HuH-7 (cell line): ENCODE data around the gene CNKSR2.
"Not testable (repeated sequence)": the region's sequence is repeated elsewhere in the genome, so short reads cannot be mapped to it uniquely, and the experiment has no call there.

Experiments
- DNase-seq: peaks from one replicate; pipeline ENCODE4 v3.0.0; 2011; ENCODE audit warnings: low spot score

The CNKSR2 gene

GRCh38 chrX:21440911-21441310, 66.7 kb downstream of the CNKSR2 start:
- no peak for DNase-seq

GRCh38 chrX:21457718-21458117, 83.5 kb downstream of the CNKSR2 start:
- no peak for DNase-seq

DNA sequence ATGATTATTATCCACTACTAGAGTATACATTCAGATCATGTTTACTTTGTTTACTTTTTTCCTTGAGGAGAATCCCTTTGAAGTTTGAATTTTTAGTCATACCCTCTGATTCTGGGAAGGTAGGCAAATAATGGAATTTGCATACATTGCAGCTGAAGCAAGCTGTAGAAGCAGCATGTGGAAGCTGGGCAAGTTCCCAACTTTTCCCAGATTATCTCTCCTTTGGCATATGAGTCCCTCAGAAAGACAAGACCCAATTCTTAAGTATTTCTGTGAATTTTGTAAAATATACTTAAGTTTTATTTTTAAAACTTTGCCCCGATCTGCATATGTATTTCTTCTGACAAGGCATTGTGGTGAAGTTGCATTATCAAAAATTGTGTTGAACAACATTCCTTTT, 94.9 kb downstream of the CNKSR2 start:
- DNase-seq, result no peak

- no peak for DNase-seq
These were observed 102.7 kb downstream of the CNKSR2 start for GRCh38 chrX:21476909-21477308.

DNA sequence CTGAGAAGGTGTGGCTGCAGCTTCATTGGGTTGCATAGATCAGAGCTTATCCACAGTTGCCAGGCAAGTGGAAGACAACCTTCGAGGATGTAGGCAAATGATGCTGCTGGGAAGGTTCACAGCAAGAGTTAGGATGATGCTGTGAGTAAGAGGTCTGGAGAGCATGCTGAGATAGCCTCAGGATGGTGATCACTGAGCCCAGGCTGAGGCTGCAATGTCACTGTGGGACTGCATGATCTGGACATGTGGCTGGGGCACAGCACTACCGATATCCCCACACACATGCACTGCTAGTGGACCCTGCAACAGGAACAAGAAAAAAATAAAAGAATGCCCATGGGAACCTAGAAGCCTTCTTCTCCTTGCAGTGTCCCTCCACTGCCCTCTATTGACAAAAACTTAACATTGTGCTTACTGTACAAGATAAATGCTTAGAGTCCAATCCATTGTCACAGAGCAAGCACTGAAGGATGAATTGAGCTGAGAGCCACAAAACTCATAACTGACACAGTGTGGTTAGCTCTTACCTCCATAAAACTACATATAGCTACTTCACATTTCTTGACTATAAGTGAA, 105.6 kb downstream of the CNKSR2 start:
- no peak for DNase-seq

GRCh38 chrX:21481761-21482160, 107.5 kb downstream of the CNKSR2 start:
- DNase-seq, result no peak

DNA sequence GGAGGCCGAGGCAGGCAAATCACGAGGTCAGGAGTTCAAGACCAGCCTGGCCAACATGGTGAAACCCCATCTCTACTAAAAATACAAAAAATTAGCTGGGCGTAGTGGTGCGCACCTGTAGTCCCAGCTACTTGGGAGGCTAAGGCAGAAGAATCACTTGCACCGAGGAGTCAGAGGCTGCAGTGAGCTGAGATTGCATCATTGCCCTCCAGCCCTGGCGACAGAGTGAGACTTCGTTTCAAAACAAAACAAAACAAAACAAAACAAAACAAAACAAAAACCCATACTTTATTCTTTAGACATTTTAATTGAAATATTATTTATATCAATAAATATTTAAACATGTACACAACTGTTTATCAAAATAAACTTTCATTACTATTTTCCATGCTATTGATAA, 109.8 kb downstream of the CNKSR2 start:
- not testable (repeated sequence) for DNase-seq

DNA sequence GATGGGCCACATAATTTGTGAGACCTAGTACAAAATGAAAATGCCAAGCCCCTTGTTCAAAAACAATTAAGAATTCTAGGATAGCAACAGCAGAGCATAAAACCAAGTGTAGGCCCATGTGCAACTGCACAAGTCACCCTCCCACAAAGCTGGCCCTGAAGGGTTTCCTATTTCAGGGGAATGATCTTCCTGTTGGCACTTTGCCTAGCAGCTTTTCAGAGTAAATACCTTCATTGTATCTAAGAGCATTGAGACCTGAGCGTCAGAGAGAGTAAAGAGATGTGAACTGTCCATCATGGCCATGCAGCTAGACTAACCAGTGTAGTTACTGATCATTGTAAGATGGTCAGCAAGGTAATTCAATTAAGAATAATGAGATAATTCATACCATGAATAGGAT, 113.6 kb downstream of the CNKSR2 start:
- DNase-seq, result no peak

DNA sequence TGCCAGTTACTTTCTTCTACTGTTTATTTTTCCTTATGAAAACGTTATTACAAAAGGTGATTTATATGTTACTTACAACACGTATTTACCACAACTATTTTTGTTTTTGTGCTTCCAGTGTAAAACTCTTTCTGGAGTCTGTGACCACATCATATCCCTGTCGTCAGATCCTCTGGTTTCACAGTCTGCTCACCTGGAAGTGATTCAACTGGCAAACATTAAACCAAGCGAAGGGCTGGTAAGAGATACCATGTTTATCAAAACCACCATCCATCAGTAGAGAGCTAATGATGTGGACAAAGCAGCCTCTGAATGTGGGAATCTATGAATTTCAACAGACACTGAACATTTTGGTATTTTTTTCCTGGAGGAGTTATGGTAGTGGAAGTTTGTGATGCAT, 116.1 kb downstream of the CNKSR2 start:
- DNase-seq, result no peak

DNA sequence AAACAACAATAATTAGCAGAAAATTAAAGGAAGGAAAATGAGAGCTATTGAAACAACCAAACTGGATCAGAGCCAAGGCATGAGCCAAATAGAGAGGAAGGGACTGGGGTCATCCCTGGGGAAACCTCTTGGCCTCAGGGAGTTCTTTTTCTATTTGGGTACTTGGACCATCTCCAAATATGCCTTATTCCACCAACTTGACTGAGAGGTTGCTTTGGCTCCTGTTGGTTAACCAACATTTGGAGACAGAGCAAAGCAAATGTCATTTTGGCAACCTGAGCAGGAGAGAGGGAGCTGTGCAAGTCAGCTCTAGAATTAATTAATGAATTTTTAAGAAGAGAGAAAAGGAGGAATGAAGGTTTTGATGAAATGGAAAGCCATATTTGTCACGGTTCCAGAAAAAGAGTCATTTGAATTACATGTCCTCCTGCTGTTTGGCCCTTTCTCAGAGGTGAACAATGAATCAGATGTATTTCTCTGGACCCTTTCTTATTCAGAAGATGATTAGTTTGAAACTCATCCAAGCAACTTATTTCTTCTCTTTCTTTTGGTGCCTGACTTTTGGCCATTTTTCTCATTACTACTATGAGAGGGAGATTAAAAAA, 119.1 kb downstream of the CNKSR2 start:
- no peak for DNase-seq

DNA sequence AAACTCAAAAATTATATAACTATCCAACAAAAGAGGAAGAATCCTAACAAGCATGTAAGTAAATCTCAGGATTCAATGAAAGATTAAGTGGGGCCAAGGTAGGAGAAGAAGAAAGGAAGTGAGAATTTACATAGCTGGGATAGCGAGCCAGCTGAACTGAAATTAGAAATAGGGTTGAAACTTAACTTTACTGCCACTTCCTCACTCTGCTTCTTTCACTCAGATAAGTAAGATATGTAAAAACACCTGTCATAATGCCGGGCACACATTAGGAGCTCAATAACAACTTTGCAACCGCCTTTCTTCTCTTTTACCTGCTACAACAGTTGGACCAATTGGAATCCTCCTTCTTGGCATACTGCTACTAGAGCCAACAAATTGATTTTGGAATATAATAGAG, 129.4 kb downstream of the CNKSR2 start:
- no peak for DNase-seq

- DNase-seq, result no peak
These were observed 135.7 kb downstream of the CNKSR2 start for GRCh38 chrX:21509912-21510311.

DNA sequence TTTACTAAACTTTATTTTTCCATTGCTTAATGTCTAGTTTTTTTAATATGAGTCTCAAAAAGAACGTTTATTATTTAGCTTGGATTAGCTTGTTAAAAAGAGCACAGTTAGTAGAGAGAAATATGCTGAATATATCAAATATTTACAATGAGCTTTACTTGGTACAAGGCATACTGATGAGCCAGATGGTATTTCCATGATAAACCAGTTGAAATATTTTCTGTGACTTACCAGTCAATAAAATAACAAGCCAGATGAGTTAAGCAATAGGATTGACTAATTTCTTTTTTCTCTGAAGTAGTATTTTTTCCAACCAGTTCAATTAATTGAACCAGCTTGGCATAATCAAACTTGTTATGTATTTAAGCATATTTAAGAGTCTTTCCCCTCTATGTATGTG, 149.8 kb downstream of the CNKSR2 start:
- DNase-seq, result no peak

DNA sequence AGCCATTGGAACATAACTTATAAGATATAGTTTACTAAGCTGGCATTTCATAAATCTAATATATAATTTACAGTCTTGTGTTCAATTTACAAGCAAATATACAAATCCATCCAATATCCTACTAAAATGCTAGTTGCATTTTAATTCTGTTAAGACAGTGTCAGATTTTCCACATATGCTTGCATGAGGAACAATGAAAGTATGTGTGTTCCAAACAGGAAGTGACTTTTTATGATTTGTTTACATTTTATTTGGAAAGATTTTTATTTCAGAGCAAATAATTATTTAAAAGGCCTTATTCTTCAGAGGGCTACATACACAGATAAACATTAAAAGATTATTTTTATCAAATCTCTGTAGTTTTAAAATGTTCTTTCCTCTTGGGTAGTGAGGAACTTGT, 153.9 kb downstream of the CNKSR2 start:
- no peak for DNase-seq

DNA sequence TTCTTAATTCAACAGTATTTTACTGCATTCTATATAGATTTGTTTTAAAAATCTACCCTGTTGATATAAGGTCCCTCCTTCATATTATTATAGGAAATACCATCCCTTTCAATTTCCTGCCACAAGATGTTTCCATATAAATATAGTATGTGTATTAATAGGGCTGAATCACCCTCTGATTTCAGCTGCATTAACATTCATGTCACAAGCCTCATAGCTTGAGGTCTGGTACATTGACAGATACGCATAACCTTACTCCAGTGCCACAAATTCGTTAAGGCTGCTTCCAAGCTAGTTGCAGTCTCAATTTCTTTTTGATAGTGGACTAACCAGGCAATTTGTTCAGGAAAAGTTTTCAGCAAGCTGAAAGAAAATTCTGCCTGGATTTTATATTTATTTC, 155.6 kb downstream of the CNKSR2 start:
- DNase-seq, result no peak

DNA sequence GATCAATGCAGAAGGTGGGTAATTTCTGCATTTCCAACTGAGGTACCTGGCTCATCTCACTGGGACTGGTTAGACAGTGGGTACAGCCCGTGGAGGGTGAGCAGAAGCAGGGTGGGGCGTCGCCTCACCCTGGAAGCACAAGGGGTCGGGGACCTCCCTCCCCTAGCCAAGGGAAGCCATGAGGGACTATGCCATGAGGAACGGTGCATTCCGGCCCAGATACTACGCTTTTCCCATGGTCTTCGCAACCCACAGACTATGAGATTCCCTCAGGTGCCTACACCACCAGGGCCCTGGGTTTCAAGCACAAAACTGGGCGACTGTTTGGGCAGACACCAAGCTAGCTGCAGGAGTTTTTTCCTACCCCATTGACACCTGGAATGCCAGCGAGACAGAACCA, 170.4 kb downstream of the CNKSR2 start:
- not testable (repeated sequence) for DNase-seq

DNA sequence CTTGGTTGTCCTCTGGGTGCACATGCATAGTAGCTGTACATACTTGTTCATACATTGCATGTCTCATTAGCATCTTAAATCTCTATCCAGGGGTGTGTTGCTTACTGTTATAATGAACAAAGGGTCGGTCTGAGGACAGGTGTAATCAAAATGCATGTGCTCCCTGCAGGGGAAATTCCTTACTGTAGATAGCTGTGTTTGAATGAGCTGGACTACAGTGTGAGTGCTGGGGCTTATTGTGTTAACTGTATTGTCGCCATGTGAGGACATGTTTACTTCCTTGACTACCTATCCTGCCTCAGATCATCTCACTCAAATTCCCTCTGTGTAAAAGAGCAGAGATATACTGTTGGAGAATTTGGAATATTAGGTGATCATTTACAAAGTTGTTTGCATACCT, 185.2 kb downstream of the CNKSR2 start:
- DNase-seq, result no peak

DNA sequence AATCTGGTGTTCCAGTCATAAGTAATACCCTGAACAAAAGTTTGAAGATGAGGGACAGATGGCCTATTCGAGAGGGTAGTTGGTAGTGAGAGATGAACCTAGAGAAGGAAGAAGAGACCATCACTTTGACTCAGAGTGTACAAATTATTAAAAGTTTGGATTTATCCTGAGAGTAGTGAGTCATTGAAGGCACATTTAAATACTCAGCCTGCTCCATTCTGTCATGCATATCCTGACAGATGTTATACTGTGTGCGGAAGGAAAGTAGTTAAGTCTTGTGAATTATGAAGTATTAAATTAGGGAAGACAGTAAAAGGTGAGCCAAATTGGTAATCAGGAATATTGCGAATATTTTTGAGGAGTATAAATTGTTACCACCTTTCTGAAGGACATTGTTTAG, 190.8 kb downstream of the CNKSR2 start:
- DNase-seq, result no peak

DNA sequence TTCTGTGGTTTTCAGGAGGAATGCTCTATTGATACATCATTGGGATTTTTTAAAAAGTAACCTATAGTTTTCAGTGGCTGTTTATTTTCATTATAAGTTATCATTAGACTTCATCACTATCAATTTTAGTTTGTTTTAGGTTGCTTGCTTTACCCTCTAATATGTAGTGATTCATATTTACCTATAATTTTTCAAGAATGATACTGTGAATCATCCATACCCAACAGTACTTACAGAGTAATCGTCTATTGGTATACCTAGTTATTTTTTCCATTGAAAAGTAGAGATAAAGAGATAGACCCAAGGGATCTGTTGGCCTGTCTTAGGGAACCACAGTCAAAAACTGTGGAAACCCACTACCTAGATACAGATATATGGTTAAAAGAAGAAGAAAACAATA, 200.6 kb downstream of the CNKSR2 start:
- DNase-seq, result no peak

DNA sequence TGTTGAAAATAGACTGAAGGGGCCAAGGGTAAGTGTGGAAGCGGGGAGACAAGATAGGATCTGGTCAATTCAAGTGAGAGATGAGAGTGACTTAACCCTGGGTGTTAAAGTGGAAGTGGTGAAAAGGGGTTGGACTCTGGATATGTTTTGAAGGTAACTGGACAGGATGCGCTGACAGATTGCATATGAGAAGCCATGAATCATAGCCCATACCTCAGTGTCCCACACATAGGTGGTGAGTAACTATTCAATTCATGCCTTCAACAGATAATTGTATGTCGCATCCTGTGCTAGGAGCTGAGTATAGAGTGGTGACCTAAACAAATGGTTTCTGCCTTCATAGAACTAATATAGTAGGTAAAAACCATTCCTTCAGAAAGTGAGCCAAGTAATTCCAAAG, 207.3 kb downstream of the CNKSR2 start:
- no peak for DNase-seq

DNA sequence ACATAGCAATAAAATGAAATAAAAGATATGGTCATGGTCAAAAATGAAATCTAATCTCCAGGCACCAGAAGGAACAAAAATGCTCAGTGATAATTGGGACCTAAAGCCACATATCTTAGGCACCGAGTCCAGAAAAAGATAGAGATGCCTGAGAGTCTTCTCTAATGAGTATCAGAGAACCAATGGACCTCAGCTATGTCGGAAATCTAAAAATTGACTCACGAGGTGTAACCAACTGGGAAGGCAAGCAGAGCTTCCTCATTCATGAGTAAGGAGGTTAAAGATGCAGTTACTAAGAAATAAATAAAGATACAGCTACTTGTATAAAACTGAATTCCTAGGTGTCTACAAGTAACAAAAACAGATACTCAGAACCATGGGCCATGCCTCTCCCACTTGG, 211.8 kb downstream of the CNKSR2 start:
- no peak for DNase-seq

- DNase-seq, result no peak
These were observed 216.0 kb downstream of the CNKSR2 start for GRCh38 chrX:21590012-21590776.

GRCh38 chrX:21606002-21606401, 231.8 kb downstream of the CNKSR2 start:
- DNase-seq, result no peak

DNA sequence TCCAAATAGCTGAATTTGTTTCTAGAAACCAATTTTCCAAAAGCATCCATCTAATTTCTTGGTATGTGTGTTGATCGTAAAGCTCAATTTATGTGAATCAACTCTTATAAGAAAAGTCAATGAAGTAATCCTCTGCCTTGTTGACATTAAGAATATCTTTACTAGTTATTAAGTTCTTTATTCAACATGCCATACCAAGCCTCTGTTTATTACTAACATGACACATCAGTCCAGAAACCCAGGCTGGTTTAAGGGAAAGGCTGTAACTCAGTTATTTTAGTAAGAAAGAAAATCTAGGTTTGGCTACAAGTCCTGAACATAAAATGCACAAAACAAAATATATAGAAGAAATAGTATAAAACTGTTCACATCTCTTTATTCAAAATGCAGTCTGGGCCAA, 235.9 kb downstream of the CNKSR2 start:
- DNase-seq, result no peak
